ENCODE data around the gene NXPH3.
"Not testable (repeated sequence)": the region's sequence is repeated elsewhere in the genome, so short reads cannot be mapped to it uniquely, and the experiment has no call there.

The NXPH3 gene

DNA sequence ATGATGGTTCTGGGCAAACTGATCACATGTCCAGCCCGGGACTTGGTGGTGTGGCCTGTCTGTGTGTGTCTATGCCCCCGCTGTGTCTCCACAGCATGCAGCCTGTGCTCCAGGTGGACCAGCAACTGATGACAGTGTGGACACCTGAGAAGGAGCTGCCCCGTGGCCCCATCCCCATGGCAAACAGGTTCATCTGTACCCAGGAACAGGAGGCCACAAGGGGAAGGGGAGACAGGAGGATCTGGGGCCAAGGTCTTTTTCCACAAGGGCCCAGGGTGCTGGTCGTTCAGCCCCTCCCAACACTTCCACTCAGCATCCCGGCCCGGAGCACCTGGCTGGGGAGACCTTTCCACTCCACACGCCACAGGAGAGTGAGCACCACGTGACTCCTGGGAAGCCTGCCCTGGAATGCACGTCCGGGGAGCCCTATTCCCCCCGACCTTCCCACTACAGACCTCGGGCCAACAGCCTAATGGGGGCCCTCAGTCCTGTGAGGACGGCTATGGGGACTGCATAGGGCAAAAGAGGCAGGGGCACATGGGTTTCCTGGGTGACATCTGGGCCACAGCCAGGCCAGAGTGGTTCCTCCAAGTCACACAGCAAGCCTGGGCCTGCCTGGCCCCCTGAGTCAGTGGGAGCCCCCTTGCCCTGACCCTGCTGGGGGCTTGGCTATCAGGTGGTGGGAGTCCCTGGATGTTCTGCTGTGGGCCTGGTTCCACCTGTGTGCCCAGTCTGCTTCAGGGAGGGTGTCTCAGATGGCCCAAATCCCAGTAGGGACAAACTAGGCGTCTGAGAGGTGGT, 20.8 kb upstream of the NXPH3 start:
- DNase-seq, result no peak

DNA sequence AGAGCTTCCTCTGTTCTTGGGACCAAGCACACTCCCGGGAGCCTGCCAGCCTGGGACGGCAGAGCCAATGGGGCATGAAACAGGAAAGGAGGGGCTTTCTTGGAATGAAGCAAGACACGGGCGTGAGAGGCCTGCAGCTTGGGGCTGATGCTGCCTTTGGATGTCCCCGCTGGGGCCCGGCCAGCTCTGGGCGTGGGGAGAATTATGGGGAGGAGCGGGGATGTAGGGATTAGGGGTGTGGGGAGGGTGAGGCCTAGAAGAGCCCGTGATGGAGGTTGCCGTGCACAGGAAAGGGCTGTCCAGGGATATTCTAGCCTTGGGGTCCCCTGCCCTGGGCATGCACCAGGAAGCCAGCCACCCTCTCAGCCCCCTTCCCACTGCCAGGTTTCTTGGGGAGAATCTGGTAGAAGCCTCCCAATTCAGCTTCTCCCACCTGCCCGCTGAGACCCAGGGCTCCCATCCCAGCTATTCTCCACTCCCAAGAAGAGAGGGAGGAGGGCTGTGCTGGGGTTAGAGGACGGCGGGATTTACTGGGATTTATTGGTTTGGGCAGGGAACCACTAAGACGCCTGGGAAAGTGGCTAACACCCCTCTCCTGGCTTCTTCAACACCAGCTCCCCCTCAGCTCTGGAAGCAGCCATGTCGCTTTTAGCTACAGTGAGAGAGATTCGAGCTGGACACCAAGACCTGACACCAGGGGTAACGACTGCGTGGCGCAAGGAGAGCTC, 20.0 kb upstream of the NXPH3 start:
- DNase-seq, result no peak

- peak; percentile 59 to 73 (median 69) for DNase-seq
These were observed 19.3 kb upstream of the NXPH3 start for GRCh38 chr17:49556223-49556943.

DNA sequence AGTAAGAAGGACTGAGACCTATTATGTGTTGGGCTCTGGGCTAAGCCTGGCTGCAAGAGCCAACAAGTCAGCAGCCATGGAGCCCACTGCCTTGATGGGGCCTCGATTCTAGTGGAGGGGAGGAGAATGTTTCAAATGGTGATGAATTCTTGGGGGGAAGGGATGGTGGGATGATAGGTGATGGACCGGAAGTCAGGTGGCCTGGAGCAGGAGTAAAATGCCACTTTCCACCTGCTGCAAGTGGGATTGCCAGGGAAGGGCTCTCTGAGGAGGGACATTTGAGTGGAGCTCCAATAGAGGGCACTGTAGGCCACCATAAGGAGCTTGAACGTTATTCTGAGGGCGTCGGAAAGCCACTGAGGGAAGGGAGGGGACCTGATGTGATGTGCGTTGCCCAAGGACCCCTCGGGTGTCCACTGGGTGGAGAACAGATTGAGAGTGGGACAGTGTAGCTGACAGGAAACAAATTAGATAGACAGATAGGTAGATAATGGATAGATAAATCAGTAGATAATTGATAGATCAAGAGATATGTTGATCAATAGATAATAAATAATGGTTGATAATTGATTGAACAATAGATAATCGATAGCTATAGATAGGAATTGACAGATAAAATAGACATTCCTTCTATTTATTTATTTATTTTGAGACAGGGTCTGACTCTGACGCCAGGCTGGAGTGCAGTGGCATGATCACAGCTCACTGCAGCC, 18.2 kb upstream of the NXPH3 start:
- peak in 1 of 5 donors; percentile 33 for DNase-seq

- no peak for DNase-seq
These were observed 11.0 kb upstream of the NXPH3 start for GRCh38 chr17:49564638-49565037.

- no peak for DNase-seq
These were observed 9.7 kb upstream of the NXPH3 start for GRCh38 chr17:49565948-49566491.

GRCh38 chr17:49566668-49567071, 9.0 kb upstream of the NXPH3 start:
- DNase-seq, result no peak

- DNase-seq, result no peak
These were observed 8.6 kb upstream of the NXPH3 start for GRCh38 chr17:49567104-49567521.

GRCh38 chr17:49567871-49568694, 7.6 kb upstream of the NXPH3 start:
- peak; percentile 54 to 77 (median 69) for DNase-seq

DNA sequence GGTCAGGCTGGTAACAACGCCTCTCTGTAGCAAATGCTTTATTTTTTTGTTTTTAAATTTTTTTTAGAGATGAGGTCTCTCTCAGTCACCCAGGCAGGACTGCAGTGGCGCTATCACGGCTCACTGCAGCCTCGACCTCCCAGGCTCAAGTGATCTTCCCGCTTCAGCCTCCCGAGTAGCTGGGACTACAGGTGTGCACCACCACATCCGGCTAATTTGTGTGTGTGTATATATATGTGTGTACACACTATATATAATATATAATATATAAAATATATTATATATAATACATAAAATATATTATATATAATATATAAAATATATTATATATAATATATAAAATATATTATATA, 7.0 kb upstream of the NXPH3 start:
- not testable (repeated sequence) for DNase-seq

DNA sequence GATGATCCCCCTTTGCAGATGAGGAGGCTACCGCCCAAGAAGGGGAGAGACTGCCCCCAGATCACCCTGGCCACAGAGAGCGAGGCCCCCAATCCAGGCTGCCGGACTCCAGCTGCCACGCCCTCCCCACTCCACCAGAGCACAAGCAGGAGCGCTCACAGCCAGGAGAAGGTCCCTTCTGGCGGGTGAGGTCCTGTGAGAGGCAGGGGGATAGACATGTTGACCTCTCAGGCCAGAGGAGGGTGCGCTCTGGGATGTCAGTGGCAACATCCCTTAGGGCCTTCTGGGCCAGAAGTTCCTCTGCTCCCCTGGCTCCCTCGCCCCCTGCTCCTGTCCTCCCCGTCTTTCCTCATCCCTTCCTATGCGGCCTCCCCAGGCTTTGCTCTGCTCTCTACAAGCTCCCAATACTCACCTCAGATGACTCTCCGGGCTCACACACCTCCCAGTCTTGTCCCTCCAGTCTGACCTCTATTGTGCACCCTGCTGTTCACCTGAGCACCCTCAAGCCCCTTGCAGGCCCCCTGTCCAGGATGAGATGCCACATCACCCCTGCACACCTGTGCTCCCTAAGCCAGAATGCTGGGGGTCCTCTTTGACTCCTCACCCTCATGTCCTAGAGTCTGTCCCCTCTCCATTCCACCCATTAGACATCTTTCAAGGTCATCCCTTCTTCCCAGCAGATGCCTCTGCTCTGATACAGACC, 5.0 kb upstream of the NXPH3 start:
- DNase-seq, result no peak

- no peak for DNase-seq
These were observed 4.4 kb upstream of the NXPH3 start for GRCh38 chr17:49571283-49571682.

DNA sequence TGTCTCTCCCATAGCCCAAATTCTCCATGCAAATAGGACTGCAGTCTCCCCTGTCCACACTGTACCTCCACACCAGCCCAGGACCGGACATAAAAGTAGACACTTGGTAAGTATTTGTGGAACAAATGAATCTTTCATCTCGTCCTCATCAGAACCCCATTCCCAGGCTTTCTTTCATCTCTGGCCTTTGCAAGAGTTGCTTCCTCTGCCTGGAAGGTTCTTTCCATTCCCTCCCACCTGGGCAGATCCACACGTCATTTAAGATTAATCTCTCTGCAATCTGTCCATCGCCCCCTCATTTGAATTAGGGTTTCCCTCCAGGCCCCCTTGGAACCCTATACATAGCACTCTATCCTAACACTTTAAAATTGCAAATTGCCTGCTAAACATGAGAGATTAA, 3.9 kb upstream of the NXPH3 start:
- no peak for DNase-seq

GRCh38 chr17:49572226-49572625, 3.4 kb upstream of the NXPH3 start:
- no peak for DNase-seq

DNA sequence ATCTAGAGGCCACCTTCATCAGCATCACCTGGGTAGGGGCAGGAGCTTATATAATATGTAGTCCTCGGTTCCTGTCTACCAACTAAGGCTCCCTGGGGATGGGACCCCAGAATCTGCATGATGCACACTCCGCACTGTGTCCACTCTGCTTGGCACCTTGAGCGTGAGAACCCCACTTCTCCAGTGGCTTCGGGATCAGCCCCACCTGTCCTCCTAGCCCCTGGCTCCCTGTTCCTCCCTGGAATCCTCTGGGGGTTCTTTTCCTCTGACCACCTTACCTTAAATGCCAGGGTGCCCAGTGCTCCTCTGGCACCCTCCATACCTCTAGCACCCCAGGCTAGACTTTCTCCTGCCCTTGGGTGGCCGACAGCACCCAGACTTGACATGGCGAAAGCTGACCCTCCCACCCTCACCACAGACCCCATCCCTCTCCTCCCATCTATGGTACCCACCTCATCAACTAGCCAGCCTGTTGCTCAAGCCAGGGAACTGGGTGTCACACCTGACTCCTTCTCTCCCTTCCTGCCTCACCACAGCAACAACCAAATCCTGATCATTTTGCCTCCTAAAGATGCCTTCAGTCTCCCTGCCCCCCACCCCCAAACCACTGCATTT, 2.8 kb upstream of the NXPH3 start:
- DNase-seq, result no peak

DNA sequence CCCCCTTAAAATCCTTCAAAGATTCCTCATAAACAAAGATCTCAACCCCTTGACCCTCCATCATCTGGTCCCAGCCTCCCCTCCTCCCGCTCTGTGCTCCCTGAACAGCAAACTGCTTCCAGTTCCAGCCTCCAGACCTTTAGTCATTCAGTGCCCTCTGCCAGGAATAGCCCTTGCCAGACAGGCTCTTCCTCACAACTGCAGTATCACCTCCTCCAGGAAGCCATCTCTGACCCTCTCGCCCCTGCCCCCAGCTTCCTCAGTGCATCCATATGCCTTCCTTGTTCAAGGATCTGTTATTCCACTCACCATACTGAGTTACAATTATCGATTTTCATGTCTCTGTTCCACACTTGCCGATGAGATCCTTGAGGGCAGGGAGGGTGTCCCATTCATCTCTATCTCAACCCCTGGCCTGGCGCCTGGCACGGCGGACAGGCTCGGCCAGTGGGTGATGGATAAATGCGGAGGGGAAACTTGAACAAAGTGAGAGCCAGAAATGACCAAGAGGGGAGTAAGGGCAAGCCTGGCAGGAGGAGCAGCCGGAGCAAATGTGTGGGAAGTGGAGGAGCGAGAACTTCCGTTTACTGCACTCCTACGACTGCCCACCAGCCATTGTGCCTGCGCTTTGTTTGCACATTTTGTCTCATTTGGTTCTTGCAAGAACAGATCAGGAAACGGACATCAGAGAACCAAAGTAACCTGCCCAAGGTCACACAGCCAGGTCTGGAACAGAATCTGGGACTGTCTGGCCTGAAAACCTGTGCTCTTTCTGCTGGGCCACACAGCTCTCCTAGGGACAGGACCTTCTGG, 2.0 kb upstream of the NXPH3 start:
- no peak for DNase-seq

- no peak for DNase-seq
These were observed 1.3 kb upstream of the NXPH3 start for GRCh38 chr17:49574323-49574781.

DNA sequence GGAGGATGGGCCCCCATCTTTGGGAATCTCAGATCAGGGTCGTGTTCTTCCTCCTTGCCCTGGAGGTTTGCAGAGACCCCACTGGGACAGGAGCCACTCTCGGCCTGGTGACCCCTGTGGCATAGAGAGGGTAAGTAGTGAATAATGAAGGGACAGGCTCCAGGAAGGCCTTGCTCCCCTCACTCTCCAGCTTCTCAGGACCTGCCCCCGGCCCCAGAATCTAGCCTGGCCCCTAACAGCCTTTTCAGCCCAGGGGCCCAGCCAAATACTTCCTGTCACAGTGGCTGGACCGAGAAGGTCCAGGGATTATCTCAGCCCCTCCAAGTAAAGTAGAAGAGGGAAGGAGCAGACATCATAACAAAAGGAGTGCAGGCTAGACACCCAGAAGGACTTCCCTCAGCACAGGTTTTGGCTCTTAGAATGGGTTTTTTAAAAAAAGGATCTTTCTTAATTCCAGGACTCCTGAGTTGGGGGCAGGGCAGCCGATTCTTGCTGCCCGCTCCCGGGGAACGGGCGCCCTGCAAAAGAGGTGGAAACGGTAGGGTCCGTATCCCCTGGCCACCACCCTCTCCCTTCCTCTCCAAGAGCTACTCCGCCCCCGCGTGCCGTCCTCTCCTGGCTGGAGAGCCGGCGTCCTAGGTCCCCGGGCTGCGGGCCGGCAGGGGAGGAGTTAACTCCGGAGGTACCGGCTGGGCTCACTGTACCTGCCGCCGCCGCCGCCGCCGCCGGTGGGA, 559 bp upstream of the NXPH3 start:
- no peak for DNase-seq

All from T-helper 1 cell (primary cell).